Measurements from ENCODE around the gene B3GALNT2.
"Not testable (repeated sequence)": the region's sequence is repeated elsewhere in the genome, so short reads cannot be mapped to it uniquely, and the experiment has no call there.

B3GALNT2 gene

GRCh38 chr1:235460770-235461169 is 43.5 kb downstream of the B3GALNT2 start:
- no peaks in the 10 kb centered on the region for H3K27me3 ChIP-seq (ENCODE audit: insufficient read depth, poor library complexity, severe bottlenecking)
- ATAC-seq (ENCODE audit: low read depth), result no peak
- no peak for TF ChIP-seq CTCF (IDR thresholded peaks at IDR 0.05; ENCODE audit: poor library complexity, severe bottlenecking)
- H3K4me3 ChIP-seq (ENCODE audit: severe bottlenecking), result no peak overlapping the region
- no peak overlapping the region for H3K27ac ChIP-seq (ENCODE audit: poor library complexity, severe bottlenecking)
- H3K36me3 ChIP-seq (ENCODE audit: low read depth), result peaks cover 10% of the 10 kb centered on the region
- no peaks in the 10 kb centered on the region for H3K4me1 ChIP-seq (ENCODE audit: insufficient read depth, poor library complexity, severe bottlenecking)
- no peak for DNase-seq (ENCODE audit: low spot score)
- no peaks in the 10 kb centered on the region for H3K9me3 ChIP-seq (ENCODE audit: severe bottlenecking)

- not testable (repeated sequence) for H3K27me3 ChIP-seq (ENCODE audit: insufficient read depth, poor library complexity, severe bottlenecking); H3K27ac ChIP-seq (ENCODE audit: poor library complexity, severe bottlenecking); ATAC-seq (ENCODE audit: low read depth); H3K9me3 ChIP-seq (ENCODE audit: severe bottlenecking); H3K4me1 ChIP-seq (ENCODE audit: insufficient read depth, poor library complexity, severe bottlenecking); H3K4me3 ChIP-seq (ENCODE audit: severe bottlenecking); DNase-seq (ENCODE audit: low spot score)
- H3K36me3 ChIP-seq (ENCODE audit: low read depth), result peaks cover 25% of the 10 kb centered on the region
Observed at GRCh38 chr1:235457856-235458255, 46.4 kb downstream of the B3GALNT2 start.

- no peak overlapping the region for H3K27ac ChIP-seq (ENCODE audit: poor library complexity, severe bottlenecking)
- H3K36me3 ChIP-seq (ENCODE audit: low read depth), result peaks cover 27% of the 10 kb centered on the region
- no peak for TF ChIP-seq CTCF (IDR thresholded peaks at IDR 0.05; ENCODE audit: poor library complexity, severe bottlenecking)
- H3K27me3 ChIP-seq (ENCODE audit: insufficient read depth, poor library complexity, severe bottlenecking), result no peaks in the 10 kb centered on the region
- H3K4me3 ChIP-seq (ENCODE audit: severe bottlenecking), result no peak overlapping the region
- ATAC-seq (ENCODE audit: low read depth), result no peak
- no peaks in the 10 kb centered on the region for H3K9me3 ChIP-seq (ENCODE audit: severe bottlenecking)
- DNase-seq (ENCODE audit: low spot score), result no peak
- no peaks in the 10 kb centered on the region for H3K4me1 ChIP-seq (ENCODE audit: insufficient read depth, poor library complexity, severe bottlenecking)
Observed at GRCh38 chr1:235455823-235456222, 48.4 kb downstream of the B3GALNT2 start.

GRCh38 chr1:235455097-235455496 is 49.2 kb downstream of the B3GALNT2 start:
- no peaks in the 10 kb centered on the region for H3K9me3 ChIP-seq (ENCODE audit: severe bottlenecking)
- H3K4me1 ChIP-seq (ENCODE audit: insufficient read depth, poor library complexity, severe bottlenecking), result no peaks in the 10 kb centered on the region
- no peak overlapping the region for H3K27ac ChIP-seq (ENCODE audit: poor library complexity, severe bottlenecking)
- no peak for TF ChIP-seq CTCF (IDR thresholded peaks at IDR 0.05; ENCODE audit: poor library complexity, severe bottlenecking)
- peaks cover 33% of the 10 kb centered on the region for H3K36me3 ChIP-seq (ENCODE audit: low read depth)
- no peak overlapping the region for H3K4me3 ChIP-seq (ENCODE audit: severe bottlenecking)
- no peak for ATAC-seq (ENCODE audit: low read depth)
- H3K27me3 ChIP-seq (ENCODE audit: insufficient read depth, poor library complexity, severe bottlenecking), result no peaks in the 10 kb centered on the region
- DNase-seq (ENCODE audit: low spot score), result no peak

- peaks cover 43% of the 10 kb centered on the region for H3K36me3 ChIP-seq (ENCODE audit: low read depth)
Observed at GRCh38 chr1:235454021-235454420, 50.2 kb downstream of the B3GALNT2 start.

More at GRCh38 chr1:235454021-235454420, 50.2 kb downstream of the B3GALNT2 start:
- Histone ChIP-seq H3K9me3 (ENCODE audit: severe bottlenecking) (no peaks in the 10 kb centered on the region), H3K4me3 (ENCODE audit: severe bottlenecking) (no peak overlapping the region), H3K27me3 (ENCODE audit: insufficient read depth, poor library complexity, severe bottlenecking) (no peaks in the 10 kb centered on the region), H3K4me1 (ENCODE audit: insufficient read depth, poor library complexity, severe bottlenecking) (no peaks in the 10 kb centered on the region), H3K27ac (ENCODE audit: poor library complexity, severe bottlenecking) (no peak overlapping the region)
- ATAC-seq (ENCODE audit: low read depth), result no peak
- DNase-seq (ENCODE audit: low spot score), result no peak
- TF ChIP-seq CTCF (IDR thresholded peaks at IDR 0.05; ENCODE audit: poor library complexity, severe bottlenecking), result no peak

Measured in RWPE2 (cell line).